IMR-90 (cell line): ENCODE results near the gene ZNF407. TPM values are rescaled to one million over a fixed set of nuclear protein-coding genes. Genes with fewer than 3 reads are reported as not detected.

Source experiments
- ATAC-seq: fragments of 200-7000 bp; cut with Tn5 transposase; 2 replicates; pipeline ENCODE4 v1.9.1; 2020; ENCODE audit warnings: low read depth, mild to moderate bottlenecking, moderate library complexity
- BruUV-seq: library from RNA; stranded (reverse); fragments of 400-500 nt; replicated peaks from 2 replicates; lab custom pipeline; 2021; lab: Mats Ljungman, UMichigan
- CTCF ChIA-PET: fragments of 300-600 bp; formaldehyde crosslinking; extraction: SDS; loops from one replicate; lab custom pipeline; 2021; ENCODE audit warnings: antibody characterized with exemption; lab: Yijun Ruan, JAX
- POLR2A ChIA-PET: fragments of 300-600 bp; sonication (Branson Sonifier 250); formaldehyde crosslinking; loops from one replicate; lab custom pipeline; 2022; ENCODE audit warnings: antibody characterized with exemption; ENCODE audit not compliant: unreplicated experiment; lab: Charles Lee
- DNase-seq: peaks from one replicate; pipeline ENCODE4 v3.0.0; 2013
- H2AFZ ChIP-seq: replicated peaks from 2 replicates; pipeline ENCODE3; 2013; ENCODE audit warnings: low read length, mild to moderate bottlenecking; ENCODE audit not compliant: poor library complexity
- H2AK5ac ChIP-seq: 2 replicates; pipeline ENCODE4 v1.6.1; 2013; ENCODE audit warnings: low read depth, low read length, inconsistent platforms
- H2AK9ac ChIP-seq: replicated peaks from 2 replicates; pipeline ENCODE3; 2013; ENCODE audit warnings: mild to moderate bottlenecking, low read depth, low read length, moderate library complexity; ENCODE audit not compliant: poor library complexity
- H2BK120ac ChIP-seq: 2 replicates; pipeline ENCODE4 v1.6.1; 2013; ENCODE audit warnings: low read depth, low read length, inconsistent platforms
- H2BK15ac ChIP-seq: 3 replicates; pipeline ENCODE4 v1.6.1; 2013; ENCODE audit warnings: low read depth, low read length, inconsistent platforms
- H2BK20ac ChIP-seq: 2 replicates; pipeline ENCODE4 v1.6.1; 2013; ENCODE audit warnings: low read depth, mild to moderate bottlenecking, inconsistent platforms, low read length, moderate library complexity
- H2BK5ac ChIP-seq: 2 replicates; pipeline ENCODE4 v1.6.1; 2013; ENCODE audit warnings: mild to moderate bottlenecking, low read depth, low read length, inconsistent platforms; ENCODE audit not compliant: poor library complexity, severe bottlenecking
- H3K14ac ChIP-seq: replicated peaks from 2 replicates; pipeline ENCODE4 v1.6.1; 2013; ENCODE audit warnings: low read depth, low read length, inconsistent platforms
- H3K18ac ChIP-seq: 2 replicates; pipeline ENCODE4 v1.6.1; 2013; ENCODE audit warnings: low read depth, low read length, control low read depth
- H3K23ac ChIP-seq: 2 replicates; pipeline ENCODE4 v1.6.1; 2013; ENCODE audit warnings: low read depth, low read length, inconsistent platforms
- H3K27ac ChIP-seq: 2 replicates; pipeline ENCODE4 v1.5.1; 2013; ENCODE audit warnings: mild to moderate bottlenecking, control low read depth, low read length; ENCODE audit not compliant: insufficient read depth
- H3K27me3 ChIP-seq: 2 replicates; pipeline ENCODE4 v1.6.1; 2013; ENCODE audit warnings: low read length; ENCODE audit not compliant: control insufficient read depth, insufficient read depth
- H3K36me3 ChIP-seq: 2 replicates; pipeline ENCODE4 v1.6.1; 2013; ENCODE audit warnings: low read length, mixed read lengths; ENCODE audit not compliant: control insufficient read depth, insufficient read depth
- H3K4ac ChIP-seq: 2 replicates; pipeline ENCODE4 v1.6.1; 2013; ENCODE audit warnings: low read depth, low read length, inconsistent platforms
- H3K4me1 ChIP-seq: 2 replicates; pipeline ENCODE4 v1.6.1; 2013; ENCODE audit warnings: low read length, mixed read lengths; ENCODE audit not compliant: control insufficient read depth, insufficient read depth
- H3K4me2 ChIP-seq: 2 replicates; pipeline ENCODE4 v1.6.1; 2013; ENCODE audit warnings: low read depth, mild to moderate bottlenecking, control low read depth, low read length, moderate library complexity
- H3K4me3 ChIP-seq: 2 replicates; pipeline ENCODE4 v1.5.1; 2013; ENCODE audit warnings: low read depth, mild to moderate bottlenecking, control low read depth, low read length, moderate library complexity; ENCODE audit not compliant: insufficient read depth
- H3K56ac ChIP-seq: 2 replicates; pipeline ENCODE4 v1.6.1; 2013; ENCODE audit warnings: low read length, inconsistent platforms; ENCODE audit not compliant: insufficient read depth; ENCODE audit errors: extremely low read depth
- H3K79me1 ChIP-seq, 2 experiments: 2 replicates each; pipeline ENCODE4 v1.6.1; 2013; ENCODE audit warnings: low read length in 2 of 2, inconsistent platforms in 1 of 2, low read depth in 1 of 2
- H3K9ac ChIP-seq: 2 replicates; pipeline ENCODE4 v1.6.1; 2013; ENCODE audit warnings: low read depth, low read length, control low read depth
- H3K9me1 ChIP-seq: 2 replicates; pipeline ENCODE4 v1.6.1; 2013; ENCODE audit warnings: low read length, inconsistent platforms; ENCODE audit not compliant: insufficient read depth
- H3K9me3 ChIP-seq: 2 replicates; pipeline ENCODE4 v1.6.1; 2013; ENCODE audit warnings: low read length; ENCODE audit not compliant: control insufficient read depth, insufficient read depth
- H4K20me1 ChIP-seq: 2 replicates; pipeline ENCODE4 v1.6.1; 2013; ENCODE audit warnings: low read length, inconsistent platforms; ENCODE audit not compliant: insufficient read depth
- H4K5ac ChIP-seq: 2 replicates; pipeline ENCODE4 v1.6.1; 2013; ENCODE audit warnings: mild to moderate bottlenecking, low read depth, low read length, control low read depth
- H4K8ac ChIP-seq, 2 experiments: 2 replicates each; pipeline ENCODE4 v1.6.1; 2013; ENCODE audit warnings: low read depth in 2 of 2, low read length in 2 of 2, control low read depth in 1 of 2, inconsistent platforms in 1 of 2
- H4K91ac ChIP-seq: 2 replicates; pipeline ENCODE4 v1.6.1; 2013; ENCODE audit warnings: low read depth, low read length, inconsistent platforms; ENCODE audit not compliant: insufficient read depth
- BHLHE40 ChIP-seq: fragments of 150-350 bp; IDR thresholded peaks from 2 replicates; pipeline ENCODE4 v1.6.1; 2016; ENCODE audit warnings: mild to moderate bottlenecking, low read depth, low read length
- CEBPB ChIP-seq: IDR thresholded peaks from 2 replicates; pipeline ENCODE4 v1.6.1; 2012; ENCODE audit warnings: low read depth, low read length, improper control_type of control experiment
- CHD1 ChIP-seq: IDR thresholded peaks from 2 replicates; pipeline ENCODE4 v1.6.1; 2012; ENCODE audit warnings: low read depth, low read length, improper control_type of control experiment
- CTCF ChIP-seq: conservative IDR thresholded peaks from 2 replicates; pipeline ENCODE4 v1.5.1; 2012; ENCODE audit warnings: mild to moderate bottlenecking, low read depth, low read length, improper control_type of control experiment
- ELK1 ChIP-seq: fragments of 150-350 bp; IDR thresholded peaks from 2 replicates; pipeline ENCODE4 v1.6.1; 2016; ENCODE audit warnings: low read depth, mild to moderate bottlenecking, low read length, moderate library complexity, borderline replicate concordance
- FOS ChIP-seq: fragments of 150-350 bp; IDR thresholded peaks from 2 replicates; pipeline ENCODE4 v1.6.1; 2016; ENCODE audit warnings: low read depth, low read length
- MAFK ChIP-seq: IDR thresholded peaks from 2 replicates; pipeline ENCODE4 v1.6.1; 2012; ENCODE audit warnings: low read depth, low read length, improper control_type of control experiment
- MAZ ChIP-seq: IDR thresholded peaks from 2 replicates; pipeline ENCODE4 v1.6.1; 2012; ENCODE audit warnings: low read depth, mild to moderate bottlenecking, low read length, improper control_type of control experiment, moderate library complexity, borderline replicate concordance
- MXI1 ChIP-seq: IDR thresholded peaks from 2 replicates; pipeline ENCODE4 v1.6.1; 2012; ENCODE audit warnings: low read depth, mild to moderate bottlenecking, low read length, moderate library complexity, borderline replicate concordance
- NFE2L2 ChIP-seq: fragments of 150-350 bp; IDR thresholded peaks from 2 replicates; pipeline ENCODE4 v1.6.1; 2016; ENCODE audit warnings: low read depth, mild to moderate bottlenecking, low read length
- POLR2A ChIP-seq: IDR thresholded peaks from 2 replicates; pipeline ENCODE4 v1.6.1; 2012; ENCODE audit warnings: mild to moderate bottlenecking, low read depth, low read length
- RAD21 ChIP-seq: IDR thresholded peaks from 2 replicates; pipeline ENCODE4 v1.6.1; 2012; ENCODE audit warnings: low read length, improper control_type of control experiment
- RCOR1 ChIP-seq: IDR thresholded peaks from 2 replicates; pipeline ENCODE4 v1.6.1; 2012; ENCODE audit warnings: mild to moderate bottlenecking, low read length, improper control_type of control experiment; ENCODE audit not compliant: insufficient replicate concordance
- RFX5 ChIP-seq: IDR thresholded peaks from 2 replicates; pipeline ENCODE4 v1.8.0; 2012; ENCODE audit warnings: low read depth, mild to moderate bottlenecking, low read length, moderate library complexity
- SMC3 ChIP-seq: fragments of 150-350 bp; IDR thresholded peaks from 2 replicates; pipeline ENCODE4 v1.6.1; 2016; ENCODE audit warnings: low read depth, mild to moderate bottlenecking, antibody characterized with exemption, low read length, moderate library complexity
- USF2 ChIP-seq: fragments of 150-350 bp; IDR thresholded peaks from 2 replicates; pipeline ENCODE4 v1.6.1; 2017; ENCODE audit warnings: mild to moderate bottlenecking, antibody characterized with exemption, low read length, low read depth
- WGBS, 2 experiments: methylation state at CpG; one replicate each; pipeline versions ENCODE4 v1.1.5 to v1.1.7; 2013; ENCODE audit warnings: missing lambda C conversion rate in 2 of 2; ENCODE audit not compliant: insufficient read length in 1 of 2; ENCODE audit errors: extremely low coverage in 2 of 2; 5-methylcytosine and 5-hydroxymethylcytosine counted together
- dilution Hi-C: fragments of 300-500 bp; cut with HindIII; formaldehyde crosslinking; loops from one replicate; pipeline ENCODE4 v1.14.3; 2018; ENCODE audit warnings: low sequenced_read_pairs; ENCODE audit not compliant: unreplicated experiment
- in situ Hi-C: fragments of 300-500 bp; cut with MboI; formaldehyde crosslinking; loops from 3 replicates; pipeline ENCODE4 v1.14.3; 2019; ENCODE audit warnings: low sequenced_read_pairs, inconsistent platforms, mixed read lengths
- intact Hi-C: fragments of 100-400 bp; cut with micrococcal nuclease; formaldehyde crosslinking; loops from 2 replicates; pipeline ENCODE4 v1.10.0; 2022
- polyA plus RNA-seq, 3 experiments: library from polyadenylated mRNA; depleted of rRNA; stranded (reverse); fragments of >200 nt; gene quantifications; 2 replicates each; pipeline ENCODE4 v1.2.3, GENCODE V29; 2012; ENCODE audit warnings: low replicate concordance in 1 of 3
- total RNA-seq: library from RNA; depleted of rRNA; stranded (reverse); fragments of >200 nt; gene quantifications from 2 replicates; pipeline ENCODE4 v1.2.3, GENCODE V29; 2012

The ZNF407 gene
- total and polyA plus RNA-seq, 2 of the 4 experiments (the other 2 are of a cell fraction) = 3.1 to 20.1 TPM

- Histone ChIP-seq H3K14ac (no peak overlapping the region), H3K9me3 (peaks cover 5% of the 10 kb centered on the region), H3K9ac (no peak overlapping the region), H4K8ac (no peak overlapping the region), H3K4me3 (no peak overlapping the region), H2AK9ac (no peak overlapping the region), H3K9me1 (peaks cover 6% of the 10 kb centered on the region; the same call in 1 of the 2 replicates), H2BK15ac (no peak overlapping the region), H3K18ac (no peak overlapping the region), H4K91ac (no peak overlapping the region), H3K4me1 (peaks cover 3% of the 10 kb centered on the region; the same call in 1 of the 2 replicates), H3K4me2 (no peak overlapping the region), H2AK5ac (no peak overlapping the region), H3K27me3 (peaks cover 15% of the 10 kb centered on the region), H3K23ac (no peak overlapping the region), H4K20me1 (no peaks in the 10 kb centered on the region), H3K4ac (no peak overlapping the region), H2AFZ (no peak overlapping the region), H2BK20ac (no peak overlapping the region), H2BK120ac (no peak overlapping the region), H4K5ac (no peak overlapping the region), H3K79me1 (no peaks in the 10 kb centered on the region), H3K36me3 (no peaks in the 10 kb centered on the region), H2BK5ac (no peak overlapping the region), H3K56ac (no peak overlapping the region), H3K27ac (no peak overlapping the region)
- ATAC-seq (no peak), DNase-seq (no peak)
- ChIA-PET POLR2A (no interaction called here), CTCF (interaction anchor here (1.3 to 1.5 kb wide), 2 partner anchors 198 to 209 kb away, joined by 6 to 28 read pairs; no protein-coding TSS in a partner anchor)
- 94% methylated on average over 2 of the region's 6 CpGs; no CpG with 5 or more reads in 1 of the 2 experiments for WGBS, 2 experiments
- in situ Hi-C loops = loop anchor here (5.0 to 25.0 kb wide), 2 partner anchors 199 to 339 kb away; no protein-coding TSS in a partner anchor
- TF ChIP-seq CTCF (no peak), RAD21 (no peak), FOS (no peak), CHD1 (no peak), MAZ (no peak), RCOR1 (no peak), BHLHE40 (no peak), CEBPB (no peak), ELK1 (no peak), USF2 (no peak), RFX5 (no peak), SMC3 (no peak), POLR2A (no peak), MXI1 (no peak), MAFK (no peak), NFE2L2 (no peak)
- intact Hi-C loops = loop anchor here (5.0 kb wide), 2 partner anchors 54 to 1849 kb away; partner anchors contain the start of gene CNDP2
- BruUV-seq = no TSS peak
- dilution Hi-C loops = no loop called here
Observed at GRCh38 chr18:74550886-74551285, 46.8 kb upstream of the ZNF407 start.
